ENCODE results near the gene ZNF362.

Gene ZNF362

DNA sequence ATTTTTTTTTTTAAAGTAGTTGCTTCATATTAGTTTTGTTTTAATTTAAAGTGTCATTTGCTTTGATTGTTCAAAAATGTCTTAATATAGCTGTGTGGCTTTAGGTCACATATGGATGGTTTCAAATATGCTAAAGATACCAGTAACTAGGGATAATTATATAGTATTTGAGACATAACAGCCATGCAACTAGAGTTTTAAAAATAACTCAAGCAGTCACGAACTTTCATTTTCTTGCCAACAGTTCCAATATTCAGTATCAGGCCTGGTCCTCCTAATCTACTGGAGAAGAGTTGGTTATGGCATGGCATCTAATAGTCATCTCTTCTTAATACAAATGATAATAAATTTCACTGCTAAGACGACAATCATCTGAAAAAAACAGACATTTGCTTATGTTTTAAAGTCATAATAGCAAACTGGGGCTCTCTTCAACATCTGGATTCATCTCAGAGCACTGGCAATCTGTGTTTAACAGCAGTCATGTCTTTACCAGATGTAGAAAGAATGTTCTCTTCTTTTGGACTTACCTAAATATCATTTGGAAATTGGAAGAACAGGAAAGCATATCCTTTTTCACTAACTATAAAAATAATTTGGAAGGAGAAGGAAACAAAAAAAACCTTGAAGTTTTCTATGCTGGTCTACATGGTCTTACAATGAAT, 88.7 kb downstream of the ZNF362 start:
- DNase-seq (ENCODE audit: low read depth in 2 of 2), result no peak

DNA sequence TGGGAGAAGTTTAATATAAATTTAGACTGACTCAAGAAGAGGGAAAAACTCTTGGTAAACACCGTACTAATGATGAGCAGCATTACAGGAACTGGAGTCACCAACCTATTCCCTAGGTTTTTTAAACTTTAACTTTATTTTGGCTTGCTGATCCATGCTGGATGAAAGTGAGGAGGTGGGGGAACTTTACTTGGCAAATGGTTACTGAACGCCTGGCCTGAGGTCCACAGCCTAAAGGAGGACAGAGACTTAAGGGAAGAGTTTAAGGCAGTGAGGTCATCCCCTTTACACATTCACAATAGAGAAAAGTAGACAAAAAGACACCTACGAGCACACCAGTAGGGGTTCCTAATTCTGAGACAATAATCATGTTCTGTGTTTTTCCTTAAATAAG, 90.2 kb downstream of the ZNF362 start:
- DNase-seq (ENCODE audit: low read depth in 2 of 2), result no peak

DNA sequence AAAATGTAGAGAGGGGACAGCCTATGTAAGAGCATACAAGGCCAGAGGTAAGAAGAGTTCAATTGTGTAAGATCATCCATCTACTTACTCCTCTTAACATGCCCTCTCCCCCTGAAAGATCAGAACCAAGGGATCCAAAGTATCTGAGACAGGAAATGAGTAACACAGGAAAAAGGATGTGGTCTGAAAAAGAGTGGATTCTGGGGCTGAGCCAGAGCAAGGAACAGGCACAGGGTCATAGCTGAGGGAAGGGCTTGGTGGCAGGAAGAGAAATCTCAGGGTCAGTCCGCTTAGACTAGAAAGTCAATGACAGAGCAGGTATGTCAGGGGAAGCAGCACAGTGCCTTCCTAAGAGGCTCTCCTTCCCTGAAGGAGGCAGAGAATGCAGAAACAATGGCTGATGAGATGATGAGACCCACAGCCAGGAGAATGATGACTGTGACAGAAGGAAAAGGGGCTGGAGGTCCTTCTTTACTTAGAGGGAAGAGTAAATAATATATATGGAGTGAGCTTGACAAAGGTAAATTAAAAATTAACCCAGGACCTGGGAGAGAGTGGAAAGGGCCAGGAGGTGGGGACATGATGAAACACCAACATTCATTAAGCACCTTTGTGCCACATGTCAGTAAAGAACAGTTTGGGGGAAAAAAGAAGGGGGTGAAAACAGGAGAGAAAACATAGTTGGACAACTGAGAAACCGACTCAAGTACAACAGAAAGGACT, 90.8 kb downstream of the ZNF362 start:
- DNase-seq (ENCODE audit: low read depth in 2 of 2), result peak; percentile 78 to 79

DNA sequence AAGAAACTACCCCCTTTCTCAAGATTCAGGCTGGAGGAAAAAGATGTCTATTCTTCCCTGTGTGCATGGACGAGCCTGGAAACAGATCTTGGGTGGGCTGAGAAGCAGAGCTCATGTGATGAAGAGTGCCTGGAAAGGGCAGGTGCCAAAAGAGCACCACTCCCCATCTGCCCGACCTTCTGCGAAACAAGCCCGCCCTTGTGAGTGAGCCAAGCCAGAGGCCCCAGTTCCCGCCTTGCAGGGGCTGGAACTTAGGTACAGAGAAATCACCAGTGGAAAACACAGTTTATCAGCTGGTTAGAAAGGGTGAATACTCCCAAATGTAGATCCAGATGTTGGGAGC, 91.3 kb downstream of the ZNF362 start:
- no peak for DNase-seq (ENCODE audit: low read depth in 2 of 2)

DNA sequence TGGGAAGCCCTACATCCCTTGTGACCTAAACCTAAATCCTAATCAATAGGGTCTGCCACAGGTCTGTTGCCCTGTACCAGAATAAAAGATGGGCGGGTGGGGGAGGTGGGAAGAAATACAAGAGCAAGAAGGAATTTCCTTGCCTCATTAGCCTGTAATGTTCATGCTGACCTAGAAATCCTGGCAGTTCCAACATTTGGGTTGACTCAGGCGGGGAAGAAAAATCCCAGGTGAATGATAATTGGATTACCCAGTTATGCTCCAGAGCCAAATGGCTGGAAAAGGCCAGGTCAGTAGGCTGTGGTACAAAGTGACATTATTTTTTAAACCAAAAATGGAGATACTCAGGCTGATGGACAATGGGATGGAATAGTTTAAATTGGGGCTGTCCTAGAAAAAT, 91.9 kb downstream of the ZNF362 start:
- no peak for DNase-seq (ENCODE audit: low read depth in 2 of 2)

GRCh38 chr1:33348676-33349080, 92.4 kb downstream of the ZNF362 start:
- no peak for DNase-seq (ENCODE audit: low read depth in 2 of 2)

- DNase-seq (ENCODE audit: low read depth in 2 of 2), result no peak
Measured at GRCh38 chr1:33349081-33349759, 92.9 kb downstream of the ZNF362 start.

DNA sequence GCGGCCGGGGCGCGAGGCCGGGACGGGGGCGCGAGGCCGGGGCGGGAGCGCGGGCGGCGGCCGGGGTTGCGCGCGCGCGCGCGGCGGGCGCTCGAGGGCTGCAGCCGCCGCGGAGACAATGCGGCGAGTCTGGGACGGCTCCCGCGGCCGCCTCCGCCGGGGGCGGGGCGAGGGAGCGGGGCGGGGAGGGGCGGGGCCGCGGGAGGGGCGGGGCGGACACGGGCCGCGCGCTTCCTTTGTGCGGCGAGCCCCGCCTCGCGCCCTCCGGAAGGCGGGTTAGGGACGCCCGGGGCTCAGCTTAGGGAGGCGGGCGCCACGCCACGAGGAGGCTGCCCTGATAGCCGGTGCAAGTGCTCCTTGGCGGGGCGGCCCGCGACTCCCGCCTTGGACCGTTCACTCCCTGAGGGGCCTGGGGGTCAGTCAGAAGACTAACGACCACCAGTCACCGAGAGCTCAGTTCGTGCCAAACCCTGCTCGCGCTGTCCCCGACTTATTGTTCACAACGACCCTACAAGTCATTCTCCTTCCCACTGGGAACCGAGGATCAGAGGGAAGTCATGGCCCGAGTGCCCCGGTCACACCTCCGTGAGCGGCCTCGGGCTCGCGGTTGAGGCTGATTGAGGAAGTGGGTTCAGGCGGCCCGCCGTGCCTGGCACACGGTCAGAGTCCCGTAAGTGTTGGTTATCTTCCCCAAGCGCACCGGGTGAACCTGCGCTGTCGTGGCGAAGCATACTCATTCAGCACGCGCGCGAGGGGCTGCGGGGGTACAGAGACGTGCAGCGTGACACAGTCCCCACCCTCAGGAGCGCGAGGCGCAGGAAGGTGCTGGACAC, 93.7 kb downstream of the ZNF362 start:
- peak; percentile 59 to 61 for DNase-seq (ENCODE audit: low read depth in 2 of 2)

Data from fibroblast of skin of left quadriceps (primary cell).